ENCODE data around the gene HPN.

DNA sequence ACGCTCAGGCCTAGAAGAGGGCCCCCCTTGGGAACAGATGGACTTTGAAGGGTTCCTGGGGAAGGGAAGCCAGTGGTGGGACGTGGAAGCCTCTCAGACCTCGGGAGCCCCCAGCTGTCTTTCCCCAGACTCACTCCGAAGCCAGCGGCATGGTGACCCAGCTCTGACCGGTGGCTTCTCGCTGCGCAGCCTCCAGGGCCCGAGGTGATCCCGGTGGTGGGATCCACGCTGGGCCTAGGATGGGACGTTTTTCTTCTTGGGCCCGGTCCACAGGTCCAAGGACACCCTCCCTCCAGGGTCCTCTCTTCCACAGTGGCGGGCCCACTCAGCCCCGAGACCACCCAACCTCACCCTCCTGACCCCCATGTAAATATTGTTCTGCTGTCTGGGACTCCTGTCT lies 24.6 kb downstream of the HPN start:
- TF ChIP-seq, protein P1, sequence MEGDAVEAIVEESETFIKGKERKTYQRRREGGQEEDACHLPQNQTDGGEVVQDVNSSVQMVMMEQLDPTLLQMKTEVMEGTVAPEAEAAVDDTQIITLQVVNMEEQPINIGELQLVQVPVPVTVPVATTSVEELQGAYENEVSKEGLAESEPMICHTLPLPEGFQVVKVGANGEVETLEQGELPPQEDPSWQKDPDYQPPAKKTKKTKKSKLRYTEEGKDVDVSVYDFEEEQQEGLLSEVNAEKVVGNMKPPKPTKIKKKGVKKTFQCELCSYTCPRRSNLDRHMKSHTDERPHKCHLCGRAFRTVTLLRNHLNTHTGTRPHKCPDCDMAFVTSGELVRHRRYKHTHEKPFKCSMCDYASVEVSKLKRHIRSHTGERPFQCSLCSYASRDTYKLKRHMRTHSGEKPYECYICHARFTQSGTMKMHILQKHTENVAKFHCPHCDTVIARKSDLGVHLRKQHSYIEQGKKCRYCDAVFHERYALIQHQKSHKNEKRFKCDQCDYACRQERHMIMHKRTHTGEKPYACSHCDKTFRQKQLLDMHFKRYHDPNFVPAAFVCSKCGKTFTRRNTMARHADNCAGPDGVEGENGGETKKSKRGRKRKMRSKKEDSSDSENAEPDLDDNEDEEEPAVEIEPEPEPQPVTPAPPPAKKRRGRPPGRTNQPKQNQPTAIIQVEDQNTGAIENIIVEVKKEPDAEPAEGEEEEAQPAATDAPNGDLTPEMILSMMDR (IDR thresholded peaks at IDR 0.05), result no peak
- TF ChIP-seq EZH2 (IDR thresholded peaks at IDR 0.05) (no peak), EZH2phosphoT487 (IDR thresholded peaks at IDR 0.05) (no peak)

All from neural progenitor cell (in vitro differentiated cells).